ENCODE data around the gene RASAL3.
"Not testable (repeated sequence)": the region's sequence is repeated elsewhere in the genome, so short reads cannot be mapped to it uniquely, and the experiment has no call there.

Gene RASAL3

GRCh38 chr19:15475611-15476010, 11.3 kb upstream of the RASAL3 start:
- Histone ChIP-seq H4K20me1 (ENCODE audit: insufficient read depth, low read length) (no peaks in the 10 kb centered on the region), H2AFZ (ENCODE audit: low read depth, low read length) (no peak overlapping the region), H3K4me2 (ENCODE audit: low read length) (no peak overlapping the region), H3K27ac (ENCODE audit: low read length) (no peak overlapping the region), H3K27me3 (ENCODE audit: low read depth, low read length) (peaks cover 4% of the 10 kb centered on the region; the same call in 1 of the 2 replicates), H3K4me1 (ENCODE audit: low read length) (no peaks in the 10 kb centered on the region), H3K9me3 (ENCODE audit: insufficient read depth, low read length) (no peaks in the 10 kb centered on the region), H3K9ac (ENCODE audit: low read length) (no peak overlapping the region), H3K4me3 (ENCODE audit: low read length) (no peak overlapping the region), H3K79me2 (ENCODE audit: low read length) (no peaks in the 10 kb centered on the region), H3K36me3 (replicated peaks; ENCODE audit: low read depth, low read length) (no peaks in the 10 kb centered on the region)
- TF ChIP-seq EZH2phosphoT487 (IDR thresholded peaks at IDR 0.05; ENCODE audit: low read depth) (no peak), CTCF (IDR thresholded peaks at IDR 0.05; ENCODE audit: low read depth, low read length) (no peak)

DNA sequence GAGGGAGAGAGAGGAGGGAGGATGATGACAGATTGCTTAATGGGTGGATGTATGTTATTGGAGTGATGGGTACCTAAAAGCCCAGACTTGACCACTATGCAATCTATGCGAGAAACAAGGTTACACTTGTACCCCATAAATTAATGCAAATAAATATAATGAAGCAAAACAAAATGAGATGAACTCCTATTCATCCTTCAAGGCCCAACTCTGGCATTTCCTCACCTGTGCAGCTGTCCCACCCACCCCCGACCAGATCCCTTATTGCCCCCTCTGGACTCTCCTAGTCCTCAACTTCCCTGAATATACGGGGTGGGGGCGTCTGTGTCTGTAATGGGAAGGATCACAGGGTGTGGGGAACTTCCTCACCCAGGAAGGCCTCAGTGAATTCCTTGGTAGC, 10.8 kb upstream of the RASAL3 start:
- Histone ChIP-seq H3K36me3 (replicated peaks; ENCODE audit: low read depth, low read length) (no peaks in the 10 kb centered on the region), H3K9ac (ENCODE audit: low read length) (no peak overlapping the region), H3K27ac (ENCODE audit: low read length) (no peak overlapping the region), H4K20me1 (ENCODE audit: insufficient read depth, low read length) (no peaks in the 10 kb centered on the region), H3K4me1 (ENCODE audit: low read length) (no peaks in the 10 kb centered on the region), H3K9me3 (ENCODE audit: insufficient read depth, low read length) (no peaks in the 10 kb centered on the region), H3K4me3 (ENCODE audit: low read length) (no peak overlapping the region), H2AFZ (ENCODE audit: low read depth, low read length) (no peak overlapping the region), H3K27me3 (ENCODE audit: low read depth, low read length) (peaks cover 4% of the 10 kb centered on the region; the same call in 1 of the 2 replicates), H3K79me2 (ENCODE audit: low read length) (no peaks in the 10 kb centered on the region), H3K4me2 (ENCODE audit: low read length) (no peak overlapping the region)
- TF ChIP-seq EZH2phosphoT487 (IDR thresholded peaks at IDR 0.05; ENCODE audit: low read depth), result no peak

- not testable (repeated sequence) for H3K36me3 ChIP-seq (replicated peaks; ENCODE audit: low read depth, low read length); H3K4me1 ChIP-seq (ENCODE audit: low read length); H3K9ac ChIP-seq (ENCODE audit: low read length); H2AFZ ChIP-seq (ENCODE audit: low read depth, low read length); H3K79me2 ChIP-seq (ENCODE audit: low read length); H4K20me1 ChIP-seq (ENCODE audit: insufficient read depth, low read length); H3K27ac ChIP-seq (ENCODE audit: low read length); H3K4me2 ChIP-seq (ENCODE audit: low read length); H3K9me3 ChIP-seq (ENCODE audit: insufficient read depth, low read length); H3K27me3 ChIP-seq (ENCODE audit: low read depth, low read length); H3K4me3 ChIP-seq (ENCODE audit: low read length)
These were observed 9.5 kb upstream of the RASAL3 start for GRCh38 chr19:15473821-15474220.

DNA sequence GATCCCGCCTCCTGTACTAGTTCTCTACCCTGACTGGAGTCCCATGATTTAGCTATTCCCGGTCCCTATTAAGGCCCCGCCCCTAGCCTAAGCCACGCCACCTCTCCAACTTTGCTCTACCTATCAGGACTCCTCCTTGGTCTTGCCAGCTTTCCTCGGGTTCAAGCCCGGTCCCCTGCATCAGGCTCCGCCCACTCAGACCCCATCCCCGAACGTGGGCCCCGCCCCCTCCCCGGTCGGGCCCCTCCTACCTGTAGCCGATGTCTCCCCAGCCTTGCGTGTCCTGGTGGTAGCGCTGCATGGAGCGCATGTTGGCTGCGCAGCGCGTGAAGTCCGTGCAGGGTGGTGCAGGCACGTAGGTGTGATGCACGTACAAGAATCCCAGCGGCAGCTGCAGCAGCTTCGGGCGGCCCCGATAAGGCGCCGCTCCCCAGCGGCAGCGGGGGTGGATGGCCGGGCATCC, 7.3 kb upstream of the RASAL3 start:
- Histone ChIP-seq H3K9ac (ENCODE audit: low read length) (no peak overlapping the region), H3K27me3 (ENCODE audit: low read depth, low read length) (peaks cover 4% of the 10 kb centered on the region; the same call in 1 of the 2 replicates)
- TF ChIP-seq EZH2phosphoT487 (IDR thresholded peaks at IDR 0.05; ENCODE audit: low read depth) (no peak), CTCF (IDR thresholded peaks at IDR 0.05; ENCODE audit: low read depth, low read length) (no peak)

GRCh38 chr19:15469513-15470297, 5.4 kb upstream of the RASAL3 start:
- Histone ChIP-seq H3K9ac (ENCODE audit: low read length) (no peak overlapping the region), H3K4me3 (ENCODE audit: low read length) (no peak overlapping the region), H3K27me3 (ENCODE audit: low read depth, low read length) (peaks cover 4% of the 10 kb centered on the region; the same call in 1 of the 2 replicates), H3K4me2 (ENCODE audit: low read length) (no peak overlapping the region), H2AFZ (ENCODE audit: low read depth, low read length) (no peak overlapping the region), H3K9me3 (ENCODE audit: insufficient read depth, low read length) (no peaks in the 10 kb centered on the region), H3K27ac (ENCODE audit: low read length) (no peak overlapping the region), H4K20me1 (ENCODE audit: insufficient read depth, low read length) (no peaks in the 10 kb centered on the region), H3K79me2 (ENCODE audit: low read length) (no peaks in the 10 kb centered on the region; the same call in 1 of the 2 replicates), H3K4me1 (ENCODE audit: low read length) (peaks cover 15% of the 10 kb centered on the region), H3K36me3 (replicated peaks; ENCODE audit: low read depth, low read length) (no peaks in the 10 kb centered on the region)
- TF ChIP-seq CTCF (IDR thresholded peaks at IDR 0.05; ENCODE audit: low read depth, low read length), result no peak
- no peak for TF ChIP-seq EZH2phosphoT487 (IDR thresholded peaks at IDR 0.05; ENCODE audit: low read depth)

More for the DNA sequence above, 7.3 kb upstream of the RASAL3 start:
- H3K4me3 ChIP-seq (ENCODE audit: low read length), result no peak overlapping the region
- no peaks in the 10 kb centered on the region for H4K20me1 ChIP-seq (ENCODE audit: insufficient read depth, low read length)
- no peak overlapping the region for H3K27ac ChIP-seq (ENCODE audit: low read length)
- no peaks in the 10 kb centered on the region for H3K36me3 ChIP-seq (replicated peaks; ENCODE audit: low read depth, low read length)
- H3K79me2 ChIP-seq (ENCODE audit: low read length), result no peaks in the 10 kb centered on the region
- no peak overlapping the region for H3K4me2 ChIP-seq (ENCODE audit: low read length)
- H2AFZ ChIP-seq (ENCODE audit: low read depth, low read length), result no peak overlapping the region
- H3K4me1 ChIP-seq (ENCODE audit: low read length), result peaks cover 7% of the 10 kb centered on the region
- no peaks in the 10 kb centered on the region for H3K9me3 ChIP-seq (ENCODE audit: insufficient read depth, low read length)
